ENCODE measurements around the gene SLC22A14.

Gene SLC22A14

DNA sequence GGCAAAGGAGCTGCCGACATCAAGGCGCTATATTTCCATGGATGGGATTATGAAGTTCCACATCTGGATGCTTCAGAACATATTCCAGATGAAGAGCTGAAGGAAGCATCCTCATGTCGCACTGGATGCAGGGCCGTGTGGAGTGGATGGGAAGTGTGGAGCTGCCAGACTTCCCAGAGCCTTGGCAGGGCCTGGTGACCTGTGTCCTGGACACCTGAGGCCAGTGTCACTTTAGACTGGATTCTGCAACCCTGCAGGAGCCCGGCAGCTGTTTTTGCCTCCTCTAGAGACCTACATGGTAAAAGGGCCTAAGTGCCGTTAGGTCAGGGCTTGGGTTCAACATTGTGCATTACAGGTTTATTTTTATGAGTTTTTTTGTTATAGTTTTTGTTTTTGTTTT, 53.2 kb downstream of the SLC22A14 start:
- Histone ChIP-seq H3K4me3 (ENCODE audit: low read depth, low read length, poor library complexity, severe bottlenecking) (no peak overlapping the region), H3K36me3 (ENCODE audit: insufficient read depth, low read length) (no peaks in the 10 kb centered on the region), H3K27me3 (ENCODE audit: insufficient read depth, low read length) (no peaks in the 10 kb centered on the region), H3K4me2 (ENCODE audit: low read length) (no peak overlapping the region), H3K9me3 (ENCODE audit: low read length) (no peaks in the 10 kb centered on the region), H3K27ac (ENCODE audit: low read depth, low read length, poor library complexity, severe bottlenecking) (no peak overlapping the region), H3K9ac (ENCODE audit: low read length) (no peak overlapping the region), H3F3A (ENCODE audit: insufficient read depth, low read length) (no peaks in the 10 kb centered on the region), H2AFZ (ENCODE audit: low read length) (no peak overlapping the region), H4K20me1 (ENCODE audit: insufficient read depth, low read length) (no peaks in the 10 kb centered on the region), H3K79me2 (ENCODE audit: insufficient read depth, low read length) (no peaks in the 10 kb centered on the region), H3K4me1 (ENCODE audit: insufficient read depth, low read length, severe bottlenecking) (no peaks in the 10 kb centered on the region), H3K9me2 (ENCODE audit: low read depth, low read length) (no peaks in the 10 kb centered on the region)
- TF ChIP-seq EZH2 (IDR thresholded peaks at IDR 0.05; ENCODE audit: borderline replicate concordance, low read length) = no peak
- TF ChIP-seq, protein P1, sequence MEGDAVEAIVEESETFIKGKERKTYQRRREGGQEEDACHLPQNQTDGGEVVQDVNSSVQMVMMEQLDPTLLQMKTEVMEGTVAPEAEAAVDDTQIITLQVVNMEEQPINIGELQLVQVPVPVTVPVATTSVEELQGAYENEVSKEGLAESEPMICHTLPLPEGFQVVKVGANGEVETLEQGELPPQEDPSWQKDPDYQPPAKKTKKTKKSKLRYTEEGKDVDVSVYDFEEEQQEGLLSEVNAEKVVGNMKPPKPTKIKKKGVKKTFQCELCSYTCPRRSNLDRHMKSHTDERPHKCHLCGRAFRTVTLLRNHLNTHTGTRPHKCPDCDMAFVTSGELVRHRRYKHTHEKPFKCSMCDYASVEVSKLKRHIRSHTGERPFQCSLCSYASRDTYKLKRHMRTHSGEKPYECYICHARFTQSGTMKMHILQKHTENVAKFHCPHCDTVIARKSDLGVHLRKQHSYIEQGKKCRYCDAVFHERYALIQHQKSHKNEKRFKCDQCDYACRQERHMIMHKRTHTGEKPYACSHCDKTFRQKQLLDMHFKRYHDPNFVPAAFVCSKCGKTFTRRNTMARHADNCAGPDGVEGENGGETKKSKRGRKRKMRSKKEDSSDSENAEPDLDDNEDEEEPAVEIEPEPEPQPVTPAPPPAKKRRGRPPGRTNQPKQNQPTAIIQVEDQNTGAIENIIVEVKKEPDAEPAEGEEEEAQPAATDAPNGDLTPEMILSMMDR (IDR thresholded peaks at IDR 0.05; ENCODE audit: low read length) = no peak

- no peaks in the 10 kb centered on the region for H3F3A ChIP-seq (ENCODE audit: insufficient read depth, low read length)
- H3K9me3 ChIP-seq (ENCODE audit: low read length) = no peaks in the 10 kb centered on the region
- H3K4me2 ChIP-seq (ENCODE audit: low read length) = no peak overlapping the region
- H4K20me1 ChIP-seq (ENCODE audit: insufficient read depth, low read length) = no peaks in the 10 kb centered on the region
- no peak overlapping the region for H3K27ac ChIP-seq (ENCODE audit: low read depth, low read length, poor library complexity, severe bottlenecking)
- H3K4me3 ChIP-seq (ENCODE audit: low read depth, low read length, poor library complexity, severe bottlenecking) = no peak overlapping the region
- H3K36me3 ChIP-seq (ENCODE audit: insufficient read depth, low read length) = no peaks in the 10 kb centered on the region
- no peak overlapping the region for H3K9ac ChIP-seq (ENCODE audit: low read length)
- TF ChIP-seq EZH2 (IDR thresholded peaks at IDR 0.05; ENCODE audit: borderline replicate concordance, low read length) = no peak
- TF ChIP-seq, protein P1 (IDR thresholded peaks at IDR 0.05; ENCODE audit: low read length) = no peak
- H3K9me2 ChIP-seq (ENCODE audit: low read depth, low read length) = no peaks in the 10 kb centered on the region
- no peaks in the 10 kb centered on the region for H3K4me1 ChIP-seq (ENCODE audit: insufficient read depth, low read length, severe bottlenecking)
- no peaks in the 10 kb centered on the region for H3K27me3 ChIP-seq (ENCODE audit: insufficient read depth, low read length)
- no peaks in the 10 kb centered on the region for H3K79me2 ChIP-seq (ENCODE audit: insufficient read depth, low read length)
- H2AFZ ChIP-seq (ENCODE audit: low read length) = no peak overlapping the region
Observed at GRCh38 chr3:38337703-38338102, 55.6 kb downstream of the SLC22A14 start.

- H3K36me3 ChIP-seq (ENCODE audit: insufficient read depth, low read length) = peaks cover 6% of the 10 kb centered on the region
- no peak overlapping the region for H2AFZ ChIP-seq (ENCODE audit: low read length)
- H3K9me3 ChIP-seq (ENCODE audit: low read length) = no peaks in the 10 kb centered on the region
- no peaks in the 10 kb centered on the region for H4K20me1 ChIP-seq (ENCODE audit: insufficient read depth, low read length)
- TF ChIP-seq EZH2 (IDR thresholded peaks at IDR 0.05; ENCODE audit: borderline replicate concordance, low read length) = no peak
- TF ChIP-seq, protein P1 (IDR thresholded peaks at IDR 0.05; ENCODE audit: low read length) = peak; percentile 14; the same call in 1 of the 2 replicates
- no peaks in the 10 kb centered on the region for H3F3A ChIP-seq (ENCODE audit: insufficient read depth, low read length)
- H3K9ac ChIP-seq (ENCODE audit: low read length) = no peak overlapping the region
- H3K4me3 ChIP-seq (ENCODE audit: low read depth, low read length, poor library complexity, severe bottlenecking) = no peak overlapping the region
- no peak overlapping the region for H3K27ac ChIP-seq (ENCODE audit: low read depth, low read length, poor library complexity, severe bottlenecking)
- no peaks in the 10 kb centered on the region for H3K9me2 ChIP-seq (ENCODE audit: low read depth, low read length)
- no peaks in the 10 kb centered on the region for H3K79me2 ChIP-seq (ENCODE audit: insufficient read depth, low read length)
- H3K27me3 ChIP-seq (ENCODE audit: insufficient read depth, low read length) = no peaks in the 10 kb centered on the region
- H3K4me2 ChIP-seq (ENCODE audit: low read length) = no peak overlapping the region
- peaks cover 13% of the 10 kb centered on the region for H3K4me1 ChIP-seq (ENCODE audit: insufficient read depth, low read length, severe bottlenecking)
Observed at GRCh38 chr3:38343797-38344594, 61.9 kb downstream of the SLC22A14 start.

Measured in OCI-LY1 (cell line).